Measurements from ENCODE around the gene CACNG5.

CACNG5 gene

DNA sequence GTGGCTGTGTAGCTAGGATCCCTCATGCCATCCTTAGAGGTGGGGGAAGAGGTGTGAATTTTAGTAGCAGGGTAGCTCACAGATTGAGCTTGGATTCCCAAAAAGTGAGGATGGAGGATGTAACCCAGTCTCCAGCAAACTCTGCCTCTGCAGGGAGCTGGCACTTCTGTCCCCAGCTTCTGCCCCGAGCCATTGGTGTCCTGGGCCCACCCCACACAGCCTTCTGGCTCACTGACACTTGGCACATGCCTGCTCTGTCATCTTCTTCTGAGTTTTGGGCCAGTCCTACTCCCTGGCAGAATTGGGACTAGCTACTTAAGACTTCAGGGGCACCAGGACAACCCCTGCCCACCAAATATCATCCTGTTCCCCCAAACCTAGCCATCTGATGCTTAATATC lies 2.3 kb downstream of the CACNG5 start:
- TF ChIP-seq BACH2 (CRISPR knock-in tag; IDR thresholded peaks at IDR 0.05; ENCODE audit: borderline replicate concordance) (no peak), ZC3H10 (CRISPR knock-in tag; IDR thresholded peaks at IDR 0.05) (no peak), ARNTL (CRISPR knock-in tag; IDR thresholded peaks at IDR 0.05; ENCODE audit: borderline replicate concordance, low read depth) (no peak), PPARA (CRISPR knock-in tag; IDR thresholded peaks at IDR 0.05; ENCODE audit: borderline replicate concordance) (no peak), ZNF565 (CRISPR knock-in tag; conservative IDR thresholded peaks at IDR 0.05; ENCODE audit: low read depth) (no peak), SNAI2 (CRISPR knock-in tag; IDR thresholded peaks at IDR 0.05) (no peak), ZFP3 (CRISPR knock-in tag; IDR thresholded peaks at IDR 0.05) (no peak)

DNA sequence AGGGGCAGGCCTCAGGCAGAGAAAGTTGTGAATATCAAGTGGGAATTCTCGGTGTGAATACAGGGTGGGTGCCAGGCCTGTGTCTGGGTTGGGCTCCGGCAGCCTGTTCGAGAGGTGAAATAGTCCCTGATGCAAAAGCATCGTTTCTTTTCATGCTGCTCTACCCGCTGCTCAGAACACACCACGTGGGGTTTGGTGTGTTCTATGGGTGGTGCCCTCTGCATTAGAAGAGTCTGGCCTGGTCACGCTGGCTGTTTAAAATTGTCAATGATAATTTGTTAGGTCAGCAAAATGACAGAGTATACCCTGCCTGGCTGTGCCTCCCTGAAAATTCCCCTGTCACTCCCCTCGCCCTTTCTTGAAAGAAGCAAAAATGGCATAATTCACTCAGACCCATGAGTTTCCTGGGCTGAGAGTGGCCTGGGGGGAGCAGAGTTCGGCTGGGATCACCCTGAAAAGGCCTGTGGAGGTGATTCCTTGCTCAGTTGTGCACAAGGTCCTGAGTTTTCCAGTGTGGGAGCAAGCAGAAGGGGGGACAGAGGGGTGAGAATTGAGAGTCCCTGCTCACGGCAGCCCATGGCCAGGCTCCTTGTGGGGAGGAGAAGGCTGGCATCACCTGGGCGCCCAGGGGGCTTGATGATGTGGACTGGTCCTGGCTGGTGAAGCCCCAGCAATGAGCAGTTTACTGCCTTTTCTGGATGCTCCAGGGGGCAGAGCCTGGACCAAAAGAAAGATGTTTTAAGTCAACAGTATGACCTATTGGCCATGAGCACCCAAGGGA lies 3.2 kb downstream of the CACNG5 start:
- TF ChIP-seq ISL1 (CRISPR knock-in tag; IDR thresholded peaks at IDR 0.05) (no peak), ZNF70 (CRISPR knock-in tag; IDR thresholded peaks at IDR 0.05) (no peak), RARB (CRISPR knock-in tag; IDR thresholded peaks at IDR 0.05) (no peak), OSR1 (CRISPR knock-in tag; IDR thresholded peaks at IDR 0.05) (no peak), ZNF8 (CRISPR knock-in tag; IDR thresholded peaks at IDR 0.05) (no peak), ZFP30 (CRISPR knock-in tag; IDR thresholded peaks at IDR 0.05) (no peak), ZFP3 (CRISPR knock-in tag; IDR thresholded peaks at IDR 0.05) (no peak), ARNTL (CRISPR knock-in tag; IDR thresholded peaks at IDR 0.05; ENCODE audit: borderline replicate concordance, low read depth) (no peak)
- TF ChIP-seq, protein P1, sequence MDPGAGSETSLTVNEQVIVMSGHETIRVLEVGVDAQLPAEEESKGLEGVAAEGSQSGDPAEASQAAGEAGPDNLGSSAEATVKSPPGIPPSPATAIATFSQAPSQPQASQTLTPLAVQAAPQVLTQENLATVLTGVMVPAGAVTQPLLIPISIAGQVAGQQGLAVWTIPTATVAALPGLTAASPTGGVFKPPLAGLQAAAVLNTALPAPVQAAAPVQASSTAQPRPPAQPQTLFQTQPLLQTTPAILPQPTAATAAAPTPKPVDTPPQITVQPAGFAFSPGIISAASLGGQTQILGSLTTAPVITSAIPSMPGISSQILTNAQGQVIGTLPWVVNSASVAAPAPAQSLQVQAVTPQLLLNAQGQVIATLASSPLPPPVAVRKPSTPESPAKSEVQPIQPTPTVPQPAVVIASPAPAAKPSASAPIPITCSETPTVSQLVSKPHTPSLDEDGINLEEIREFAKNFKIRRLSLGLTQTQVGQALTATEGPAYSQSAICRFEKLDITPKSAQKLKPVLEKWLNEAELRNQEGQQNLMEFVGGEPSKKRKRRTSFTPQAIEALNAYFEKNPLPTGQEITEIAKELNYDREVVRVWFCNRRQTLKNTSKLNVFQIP (CRISPR knock-in tag; IDR thresholded peaks at IDR 0.05; ENCODE audit: borderline replicate concordance, low read depth) = no peak
- TF ChIP-seq, protein P2, sequence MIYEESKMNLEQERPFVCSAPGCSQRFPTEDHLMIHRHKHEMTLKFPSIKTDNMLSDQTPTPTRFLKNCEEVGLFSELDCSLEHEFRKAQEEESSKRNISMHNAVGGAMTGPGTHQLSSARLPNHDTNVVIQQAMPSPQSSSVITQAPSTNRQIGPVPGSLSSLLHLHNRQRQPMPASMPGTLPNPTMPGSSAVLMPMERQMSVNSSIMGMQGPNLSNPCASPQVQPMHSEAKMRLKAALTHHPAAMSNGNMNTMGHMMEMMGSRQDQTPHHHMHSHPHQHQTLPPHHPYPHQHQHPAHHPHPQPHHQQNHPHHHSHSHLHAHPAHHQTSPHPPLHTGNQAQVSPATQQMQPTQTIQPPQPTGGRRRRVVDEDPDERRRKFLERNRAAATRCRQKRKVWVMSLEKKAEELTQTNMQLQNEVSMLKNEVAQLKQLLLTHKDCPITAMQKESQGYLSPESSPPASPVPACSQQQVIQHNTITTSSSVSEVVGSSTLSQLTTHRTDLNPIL (CRISPR knock-in tag; IDR thresholded peaks at IDR 0.05; ENCODE audit: low read depth) = no peak
- TF ChIP-seq, protein P3, sequence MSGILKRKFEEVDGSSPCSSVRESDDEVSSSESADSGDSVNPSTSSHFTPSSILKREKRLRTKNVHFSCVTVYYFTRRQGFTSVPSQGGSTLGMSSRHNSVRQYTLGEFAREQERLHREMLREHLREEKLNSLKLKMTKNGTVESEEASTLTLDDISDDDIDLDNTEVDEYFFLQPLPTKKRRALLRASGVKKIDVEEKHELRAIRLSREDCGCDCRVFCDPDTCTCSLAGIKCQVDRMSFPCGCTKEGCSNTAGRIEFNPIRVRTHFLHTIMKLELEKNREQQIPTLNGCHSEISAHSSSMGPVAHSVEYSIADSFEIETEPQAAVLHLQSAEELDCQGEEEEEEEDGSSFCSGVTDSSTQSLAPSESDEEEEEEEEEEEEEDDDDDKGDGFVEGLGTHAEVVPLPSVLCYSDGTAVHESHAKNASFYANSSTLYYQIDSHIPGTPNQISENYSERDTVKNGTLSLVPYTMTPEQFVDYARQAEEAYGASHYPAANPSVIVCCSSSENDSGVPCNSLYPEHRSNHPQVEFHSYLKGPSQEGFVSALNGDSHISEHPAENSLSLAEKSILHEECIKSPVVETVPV (CRISPR knock-in tag; IDR thresholded peaks at IDR 0.05) = no peak
- TF ChIP-seq, protein P4, sequence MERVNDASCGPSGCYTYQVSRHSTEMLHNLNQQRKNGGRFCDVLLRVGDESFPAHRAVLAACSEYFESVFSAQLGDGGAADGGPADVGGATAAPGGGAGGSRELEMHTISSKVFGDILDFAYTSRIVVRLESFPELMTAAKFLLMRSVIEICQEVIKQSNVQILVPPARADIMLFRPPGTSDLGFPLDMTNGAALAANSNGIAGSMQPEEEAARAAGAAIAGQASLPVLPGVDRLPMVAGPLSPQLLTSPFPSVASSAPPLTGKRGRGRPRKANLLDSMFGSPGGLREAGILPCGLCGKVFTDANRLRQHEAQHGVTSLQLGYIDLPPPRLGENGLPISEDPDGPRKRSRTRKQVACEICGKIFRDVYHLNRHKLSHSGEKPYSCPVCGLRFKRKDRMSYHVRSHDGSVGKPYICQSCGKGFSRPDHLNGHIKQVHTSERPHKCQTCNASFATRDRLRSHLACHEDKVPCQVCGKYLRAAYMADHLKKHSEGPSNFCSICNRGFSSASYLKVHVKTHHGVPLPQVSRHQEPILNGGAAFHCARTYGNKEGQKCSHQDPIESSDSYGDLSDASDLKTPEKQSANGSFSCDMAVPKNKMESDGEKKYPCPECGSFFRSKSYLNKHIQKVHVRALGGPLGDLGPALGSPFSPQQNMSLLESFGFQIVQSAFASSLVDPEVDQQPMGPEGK (CRISPR knock-in tag; IDR thresholded peaks at IDR 0.05; ENCODE audit: borderline replicate concordance) = no peak
- TF ChIP-seq, protein P5, sequence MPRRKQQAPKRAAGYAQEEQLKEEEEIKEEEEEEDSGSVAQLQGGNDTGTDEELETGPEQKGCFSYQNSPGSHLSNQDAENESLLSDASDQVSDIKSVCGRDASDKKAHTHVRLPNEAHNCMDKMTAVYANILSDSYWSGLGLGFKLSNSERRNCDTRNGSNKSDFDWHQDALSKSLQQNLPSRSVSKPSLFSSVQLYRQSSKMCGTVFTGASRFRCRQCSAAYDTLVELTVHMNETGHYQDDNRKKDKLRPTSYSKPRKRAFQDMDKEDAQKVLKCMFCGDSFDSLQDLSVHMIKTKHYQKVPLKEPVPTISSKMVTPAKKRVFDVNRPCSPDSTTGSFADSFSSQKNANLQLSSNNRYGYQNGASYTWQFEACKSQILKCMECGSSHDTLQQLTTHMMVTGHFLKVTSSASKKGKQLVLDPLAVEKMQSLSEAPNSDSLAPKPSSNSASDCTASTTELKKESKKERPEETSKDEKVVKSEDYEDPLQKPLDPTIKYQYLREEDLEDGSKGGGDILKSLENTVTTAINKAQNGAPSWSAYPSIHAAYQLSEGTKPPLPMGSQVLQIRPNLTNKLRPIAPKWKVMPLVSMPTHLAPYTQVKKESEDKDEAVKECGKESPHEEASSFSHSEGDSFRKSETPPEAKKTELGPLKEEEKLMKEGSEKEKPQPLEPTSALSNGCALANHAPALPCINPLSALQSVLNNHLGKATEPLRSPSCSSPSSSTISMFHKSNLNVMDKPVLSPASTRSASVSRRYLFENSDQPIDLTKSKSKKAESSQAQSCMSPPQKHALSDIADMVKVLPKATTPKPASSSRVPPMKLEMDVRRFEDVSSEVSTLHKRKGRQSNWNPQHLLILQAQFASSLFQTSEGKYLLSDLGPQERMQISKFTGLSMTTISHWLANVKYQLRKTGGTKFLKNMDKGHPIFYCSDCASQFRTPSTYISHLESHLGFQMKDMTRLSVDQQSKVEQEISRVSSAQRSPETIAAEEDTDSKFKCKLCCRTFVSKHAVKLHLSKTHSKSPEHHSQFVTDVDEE (CRISPR knock-in tag; IDR thresholded peaks at IDR 0.05) = no peak
- ATAC-seq = no peak

More for the DNA sequence above, 2.3 kb downstream of the CACNG5 start:
- ATAC-seq = no peak

DNA sequence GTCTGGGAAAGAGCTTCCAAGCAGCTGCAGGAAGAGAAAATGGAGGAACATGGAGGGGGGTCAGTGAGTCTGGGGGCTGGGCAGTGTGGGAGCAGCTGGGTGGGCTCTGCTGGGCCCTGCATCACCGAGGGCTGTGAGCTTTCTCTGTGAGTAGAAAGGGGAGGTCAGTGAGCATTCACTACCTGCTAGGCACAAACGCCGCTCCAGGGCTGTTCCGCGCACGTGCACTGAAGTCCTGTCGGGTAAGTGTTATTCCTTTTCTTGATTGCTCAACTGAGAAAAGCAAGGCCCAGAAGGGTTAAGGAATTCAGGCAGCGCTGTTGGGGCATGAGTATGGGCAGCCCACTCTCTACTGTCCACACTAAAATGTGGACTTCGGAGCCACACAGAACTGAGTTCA lies 4.7 kb downstream of the CACNG5 start:
- no peak for TF ChIP-seq RARB (CRISPR knock-in tag; IDR thresholded peaks at IDR 0.05)
- TF ChIP-seq ZFP3 (CRISPR knock-in tag; IDR thresholded peaks at IDR 0.05) = no peak
- TF ChIP-seq, protein P1 (CRISPR knock-in tag; IDR thresholded peaks at IDR 0.05; ENCODE audit: borderline replicate concordance, low read depth) = no peak
- no peak for TF ChIP-seq ARNTL (CRISPR knock-in tag; IDR thresholded peaks at IDR 0.05; ENCODE audit: borderline replicate concordance, low read depth)
- ATAC-seq = no peak

Data from SK-N-SH treated with all-trans-retinoic acid at 6 μM for 48 hours (cell line).